Natural killer cell (primary cell): ENCODE results near the gene MED27. TPM values are rescaled to one million over a fixed set of nuclear protein-coding genes. Genes with fewer than 3 reads are reported as not detected.
"Not testable (repeated sequence)": the region's sequence is repeated elsewhere in the genome, so short reads cannot be mapped to it uniquely, and the experiment has no call there.

Experiments used
- ATAC-seq, 3 donors: fragments of 150-1000 bp in 2 of 3; fragments of 200-7000 bp in 1 of 3; cut with Tn5 transposase; 1 replicate in 1 of 3; 2 replicates in 2 of 3; pipeline ENCODE4 v1.10.0; 2021; ENCODE audit warnings: mild to moderate bottlenecking in 2 of 3, moderate library complexity in 2 of 3
- DNase-seq, 2 donors: peaks; one replicate each; pipeline versions ENCODE4 v3.0.0 to v3.0.0-alpha.2; 2013 to 2021; ENCODE audit warnings: mixed read lengths in 1 of 2
- H3K27ac ChIP-seq: one replicate; pipeline ENCODE4 v1.5.1; 2013; ENCODE audit warnings: mild to moderate bottlenecking, low read length
- H3K27me3 ChIP-seq: one replicate; pipeline ENCODE4 v1.6.1; 2013; ENCODE audit warnings: low read length; ENCODE audit not compliant: control insufficient read depth, insufficient read depth
- H3K36me3 ChIP-seq: one replicate; pipeline ENCODE4 v1.6.1; 2013; ENCODE audit warnings: low read length; ENCODE audit not compliant: control insufficient read depth, insufficient read depth
- H3K4me1 ChIP-seq: one replicate; pipeline ENCODE4 v1.6.1; 2013; ENCODE audit warnings: low read length; ENCODE audit not compliant: control insufficient read depth, insufficient read depth
- H3K4me3 ChIP-seq: one replicate; pipeline ENCODE4 v1.5.1; 2013; ENCODE audit warnings: low read length
- H3K9me3 ChIP-seq: one replicate; pipeline ENCODE4 v1.6.1; 2013; ENCODE audit warnings: low read length; ENCODE audit not compliant: control insufficient read depth, insufficient read depth
- H3K27ac Mint-ChIP-seq, 2 donors: one replicate each; pipeline ENCODE4 v1.8.0; 2022; ENCODE audit warnings: mild to moderate bottlenecking in 2 of 2, mixed read lengths in 2 of 2, moderate library complexity in 1 of 2
- H3K27me3 Mint-ChIP-seq, 2 donors: one replicate each; pipeline ENCODE4 v1.8.0; 2022; ENCODE audit warnings: low read depth in 2 of 2, mixed read lengths in 2 of 2
- H3K36me3 Mint-ChIP-seq: one replicate; pipeline ENCODE4 v1.8.0; 2022; ENCODE audit warnings: mixed read lengths
- H3K4me1 Mint-ChIP-seq, 2 donors: one replicate each; pipeline ENCODE4 v1.8.0; 2022; ENCODE audit warnings: mixed read lengths in 2 of 2
- H3K4me3 Mint-ChIP-seq: one replicate; pipeline ENCODE4 v1.8.0; 2022; ENCODE audit warnings: mild to moderate bottlenecking, moderate library complexity, mixed read lengths
- H3K9me3 Mint-ChIP-seq, 2 donors: one replicate each; pipeline ENCODE4 v1.8.0; 2022; ENCODE audit warnings: mixed read lengths in 2 of 2
- WGBS: methylation state at CpG from one replicate; pipeline ENCODE4 v1.1.7; 2013; ENCODE audit warnings: missing lambda C conversion rate; ENCODE audit not compliant: insufficient coverage; 5-methylcytosine and 5-hydroxymethylcytosine counted together
- intact Hi-C: fragments of 100-400 bp; cut with micrococcal nuclease; formaldehyde crosslinking; loops from one replicate; pipeline ENCODE4 v1.14.2; 2022
- total RNA-seq, 4 donors: library from RNA; stranded (reverse); fragments of 120-200 nt in 1 of 4; gene quantifications; one replicate each; pipeline versions ENCODE4 v1.2.3 to v1.2.4, GENCODE V29; 2013 to 2022
- TF ChIP-seq, protein P1 (sequence below): fragments of 200-600 bp; IDR thresholded peaks from one replicate; pipeline ENCODE4 v1.8.0; 2022; ENCODE audit warnings: antibody characterized with exemption

Gene MED27
- total RNA-seq, 3 donors from 2014 or later (not counting 1 experiment from before 2014, with no cell fraction given), result 24.4 to 27.3 (median 26.9) TPM

DNA sequence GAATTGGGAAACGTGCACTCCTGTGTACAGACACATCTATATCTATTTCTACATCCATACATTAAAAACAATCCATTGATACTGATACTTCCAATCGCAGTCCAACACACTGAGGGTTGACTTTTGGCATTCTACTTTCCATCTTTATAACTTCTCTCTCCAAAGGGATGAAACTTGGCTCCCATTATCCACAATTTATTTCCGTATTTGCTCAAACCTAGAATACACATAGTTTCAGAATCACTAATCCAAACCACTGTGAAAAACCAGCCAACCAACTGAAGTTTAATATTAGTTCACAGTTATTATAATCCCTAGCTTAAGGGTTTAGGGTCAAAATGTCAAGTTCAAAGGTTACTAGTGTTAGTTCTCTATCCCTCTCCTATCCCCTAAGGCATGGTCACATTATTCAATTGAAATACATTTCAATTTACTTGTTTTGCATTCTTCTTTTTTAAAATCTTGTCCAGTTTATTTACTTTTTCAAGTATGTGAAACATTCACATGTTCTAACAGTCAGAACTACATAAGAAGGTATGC, 156.5 kb downstream of the MED27 start:
- ATAC-seq (no peak), DNase-seq (no peak)
- H3K4me3 Mint-ChIP-seq, result no peak overlapping the region
- Histone ChIP-seq H3K4me3 (no peak overlapping the region), H3K4me1 (no peaks in the 10 kb centered on the region), H3K27me3 (no peaks in the 10 kb centered on the region), H3K36me3 (no peaks in the 10 kb centered on the region), H3K27ac (no peak overlapping the region), H3K9me3 (no peaks in the 10 kb centered on the region)
- TF ChIP-seq, protein P1, sequence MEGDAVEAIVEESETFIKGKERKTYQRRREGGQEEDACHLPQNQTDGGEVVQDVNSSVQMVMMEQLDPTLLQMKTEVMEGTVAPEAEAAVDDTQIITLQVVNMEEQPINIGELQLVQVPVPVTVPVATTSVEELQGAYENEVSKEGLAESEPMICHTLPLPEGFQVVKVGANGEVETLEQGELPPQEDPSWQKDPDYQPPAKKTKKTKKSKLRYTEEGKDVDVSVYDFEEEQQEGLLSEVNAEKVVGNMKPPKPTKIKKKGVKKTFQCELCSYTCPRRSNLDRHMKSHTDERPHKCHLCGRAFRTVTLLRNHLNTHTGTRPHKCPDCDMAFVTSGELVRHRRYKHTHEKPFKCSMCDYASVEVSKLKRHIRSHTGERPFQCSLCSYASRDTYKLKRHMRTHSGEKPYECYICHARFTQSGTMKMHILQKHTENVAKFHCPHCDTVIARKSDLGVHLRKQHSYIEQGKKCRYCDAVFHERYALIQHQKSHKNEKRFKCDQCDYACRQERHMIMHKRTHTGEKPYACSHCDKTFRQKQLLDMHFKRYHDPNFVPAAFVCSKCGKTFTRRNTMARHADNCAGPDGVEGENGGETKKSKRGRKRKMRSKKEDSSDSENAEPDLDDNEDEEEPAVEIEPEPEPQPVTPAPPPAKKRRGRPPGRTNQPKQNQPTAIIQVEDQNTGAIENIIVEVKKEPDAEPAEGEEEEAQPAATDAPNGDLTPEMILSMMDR, result no peak
- no peak overlapping the region for H3K27ac Mint-ChIP-seq
- intact Hi-C loops, result no loop called here
- 90% methylated on average over 3 of the region's 3 CpGs for WGBS
- H3K4me1 Mint-ChIP-seq, result peaks cover 9 to 11% of the 10 kb centered on the region in 2 donors
- no peaks in the 10 kb centered on the region for H3K27me3 Mint-ChIP-seq
- no peaks in the 10 kb centered on the region for H3K9me3 Mint-ChIP-seq
- H3K36me3 Mint-ChIP-seq, result no peaks in the 10 kb centered on the region

DNA sequence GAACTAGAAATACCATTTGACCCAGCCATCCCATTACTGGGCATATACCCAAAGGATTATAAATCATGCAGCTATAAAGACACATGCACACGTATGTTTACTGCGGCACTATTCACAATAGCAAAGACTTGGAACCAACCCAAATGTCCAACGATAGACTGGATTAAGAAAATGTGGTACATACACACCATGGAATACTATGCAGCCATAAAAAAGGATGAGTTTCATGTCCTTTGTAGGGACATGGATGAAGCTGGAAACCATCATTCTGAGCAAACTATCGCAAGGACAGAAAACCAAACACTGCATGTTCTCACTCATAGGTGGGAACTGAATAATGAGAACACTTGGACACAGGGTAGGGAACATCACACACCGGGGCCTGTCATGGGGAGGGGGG, 158.0 kb downstream of the MED27 start:
- peaks cover 7 to 11% of the 10 kb centered on the region in 2 donors for H3K4me1 Mint-ChIP-seq
- H3K9me3 Mint-ChIP-seq, H3K27me3 ChIP-seq, intact Hi-C loops, H3K4me1 ChIP-seq, H3K9me3 ChIP-seq, H3K27me3 Mint-ChIP-seq, H3K27ac ChIP-seq, H3K27ac Mint-ChIP-seq, H3K4me3 Mint-ChIP-seq, H3K36me3 Mint-ChIP-seq, H3K36me3 ChIP-seq, DNase-seq, H3K4me3 ChIP-seq, ATAC-seq: not testable (repeated sequence)
- WGBS, result 97% methylated on average over 4 of the region's 5 CpGs

DNA sequence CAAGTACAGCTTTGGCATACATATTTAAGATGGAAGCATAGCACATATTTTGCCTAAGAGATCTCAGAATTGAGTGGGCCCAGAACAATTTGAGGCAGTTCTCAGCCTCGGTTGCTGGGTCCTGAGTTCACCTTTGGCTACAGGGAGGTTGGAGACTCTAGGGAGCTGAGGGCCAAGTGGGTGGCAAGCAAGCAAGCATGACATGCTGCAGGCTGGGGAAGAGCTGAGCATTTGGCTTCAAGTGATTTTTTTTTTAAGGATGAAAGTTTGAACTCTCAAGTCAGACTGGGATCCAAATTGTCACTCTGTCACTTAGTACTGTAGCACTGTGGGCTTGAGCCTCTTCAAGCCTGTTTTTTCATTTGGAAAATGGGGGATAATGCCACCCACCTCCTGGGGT, 160.5 kb downstream of the MED27 start:
- no peaks in the 10 kb centered on the region for H3K36me3 ChIP-seq
- H3K36me3 Mint-ChIP-seq, result no peaks in the 10 kb centered on the region
- H3K4me3 ChIP-seq, result no peak overlapping the region
- no peak for DNase-seq
- H3K27ac Mint-ChIP-seq, result no peak overlapping the region
- H3K27me3 ChIP-seq, result no peaks in the 10 kb centered on the region
- no peaks in the 10 kb centered on the region for H3K27me3 Mint-ChIP-seq
- ATAC-seq, result no peak
- H3K4me1 Mint-ChIP-seq, result peaks cover 17 to 24% of the 10 kb centered on the region in 2 donors
- H3K4me1 ChIP-seq, result no peaks in the 10 kb centered on the region
- H3K9me3 ChIP-seq, result no peaks in the 10 kb centered on the region
- no peak overlapping the region for H3K4me3 Mint-ChIP-seq
- intact Hi-C loops, result no loop called here
- TF ChIP-seq, protein P1, result no peak
- WGBS, result 96% methylated on average over 1 of the region's 1 CpG
- H3K9me3 Mint-ChIP-seq, result no peaks in the 10 kb centered on the region
- no peak overlapping the region for H3K27ac ChIP-seq

DNA sequence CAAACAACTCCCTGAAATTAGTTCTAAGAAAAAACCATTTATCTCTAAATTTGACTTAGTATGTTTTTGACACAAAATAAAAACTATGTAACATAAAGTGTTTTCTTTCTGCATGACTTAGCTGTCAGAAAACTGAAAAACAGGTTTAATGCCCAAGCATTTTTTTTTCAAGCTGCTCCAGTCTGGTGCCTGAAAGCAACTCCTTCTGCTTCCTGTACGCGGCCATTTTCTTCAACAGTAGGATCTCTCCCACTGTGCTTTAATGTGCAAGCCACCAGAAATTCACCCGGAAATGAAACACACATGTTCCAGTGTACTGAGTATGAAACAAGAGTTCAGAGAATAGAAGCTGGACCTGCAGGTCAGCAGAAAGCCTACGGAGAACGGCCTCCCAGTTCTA, 161.2 kb downstream of the MED27 start:
- Mint-ChIP-seq H3K4me1 (peaks cover 18 to 24% of the 10 kb centered on the region in 2 donors), H3K9me3 (no peaks in the 10 kb centered on the region), H3K27ac (no peak overlapping the region), H3K36me3 (no peaks in the 10 kb centered on the region), H3K27me3 (no peaks in the 10 kb centered on the region), H3K4me3 (no peak overlapping the region)
- 95% methylated on average over 5 of the region's 5 CpGs for WGBS
- H3K27ac ChIP-seq, result no peak overlapping the region
- DNase-seq, result no peak
- no peak for ATAC-seq
- H3K27me3 ChIP-seq, result no peaks in the 10 kb centered on the region
- intact Hi-C loops, result no loop called here
- no peaks in the 10 kb centered on the region for H3K36me3 ChIP-seq
- no peak overlapping the region for H3K4me3 ChIP-seq
- H3K4me1 ChIP-seq, result no peaks in the 10 kb centered on the region
- no peaks in the 10 kb centered on the region for H3K9me3 ChIP-seq
- TF ChIP-seq, protein P1, result no peak
